H9 (cell line): ENCODE measurements around the gene SLC16A13. TPM values are rescaled to one million over a fixed set of nuclear protein-coding genes. Genes with fewer than 3 reads are reported as not detected.

Source experiments
- DNase-seq: peaks from one replicate; pipeline ENCODE4 v3.0.0-alpha.2; 2017
- H2AFZ ChIP-seq: one replicate; pipeline ENCODE4 v1.6.1; 2013; ENCODE audit warnings: mild to moderate bottlenecking, low read length, control low read depth, moderate library complexity
- H2AK5ac ChIP-seq: 2 replicates; pipeline ENCODE4 v1.6.1; 2013; ENCODE audit warnings: low read length, control low read depth, mixed read lengths; ENCODE audit not compliant: insufficient read length
- H2BK120ac ChIP-seq: one replicate; pipeline ENCODE4 v1.6.1; 2013; ENCODE audit warnings: low read depth, mild to moderate bottlenecking, low read length, control low read depth, inconsistent platforms; ENCODE audit not compliant: poor library complexity, severe bottlenecking
- H2BK12ac ChIP-seq: 2 replicates; pipeline ENCODE4 v1.6.1; 2013; ENCODE audit warnings: low read length, control low read depth, mixed read lengths, low read depth; ENCODE audit not compliant: insufficient read length
- H2BK15ac ChIP-seq: 2 replicates; pipeline ENCODE4 v1.6.1; 2013; ENCODE audit warnings: low read depth, low read length, control low read depth
- H2BK20ac ChIP-seq: one replicate; pipeline ENCODE4 v1.6.1; 2013; ENCODE audit warnings: low read depth, mild to moderate bottlenecking, low read length, control low read depth, inconsistent platforms; ENCODE audit not compliant: poor library complexity, severe bottlenecking
- H2BK5ac ChIP-seq: 2 replicates; pipeline ENCODE4 v1.6.1; 2013; ENCODE audit warnings: low read length, control low read depth, mixed read lengths; ENCODE audit not compliant: insufficient read length
- H3K14ac ChIP-seq: 2 replicates; pipeline ENCODE4 v1.6.1; 2013; ENCODE audit warnings: low read length, control low read depth; ENCODE audit not compliant: insufficient read depth
- H3K18ac ChIP-seq: 2 replicates; pipeline ENCODE4 v1.6.1; 2013; ENCODE audit warnings: low read depth, mild to moderate bottlenecking, mixed read lengths, low read length, control low read depth; ENCODE audit not compliant: insufficient read length
- H3K23ac ChIP-seq: 2 replicates; pipeline ENCODE4 v1.6.1; 2013; ENCODE audit warnings: low read length, control low read depth, mixed read lengths, low read depth; ENCODE audit not compliant: insufficient read length
- H3K23me2 ChIP-seq: 2 replicates; pipeline ENCODE4 v1.6.1; 2013; ENCODE audit warnings: low read depth, mild to moderate bottlenecking, mixed read lengths, low read length, control low read depth; ENCODE audit not compliant: insufficient read length, poor library complexity, severe bottlenecking
- H3K27ac ChIP-seq: 2 replicates; pipeline ENCODE4 v1.5.1; 2013; ENCODE audit warnings: low read length, control low read depth, mixed read lengths, low read depth; ENCODE audit not compliant: insufficient read length
- H3K27me3 ChIP-seq: 2 replicates; pipeline ENCODE4 v1.6.1; 2013; ENCODE audit warnings: low read length, control low read depth, inconsistent platforms; ENCODE audit not compliant: insufficient read depth
- H3K4ac ChIP-seq: 2 replicates; pipeline ENCODE4 v1.6.1; 2013; ENCODE audit warnings: low read depth, mild to moderate bottlenecking, control low read depth, inconsistent platforms, low read length, moderate library complexity
- H3K4me1 ChIP-seq: 2 replicates; pipeline ENCODE4 v1.6.1; 2013; ENCODE audit warnings: low read length, control low read depth, inconsistent platforms; ENCODE audit not compliant: insufficient read depth
- H3K4me2 ChIP-seq: 2 replicates; pipeline ENCODE4 v1.6.1; 2013; ENCODE audit warnings: low read length, control low read depth, mixed read lengths; ENCODE audit not compliant: insufficient read length, insufficient read depth
- H3K56ac ChIP-seq: 2 replicates; pipeline ENCODE4 v1.6.1; 2013; ENCODE audit warnings: low read depth, mild to moderate bottlenecking, mixed read lengths, low read length, control low read depth; ENCODE audit not compliant: insufficient read length
- H3K79me1 ChIP-seq: 2 replicates; pipeline ENCODE4 v1.6.1; 2013; ENCODE audit warnings: low read depth, mild to moderate bottlenecking, moderate library complexity, low read length, control low read depth, inconsistent platforms; ENCODE audit not compliant: insufficient read depth, poor library complexity, severe bottlenecking
- H3K79me2 ChIP-seq: 2 replicates; pipeline ENCODE4 v1.6.1; 2013; ENCODE audit warnings: low read length, control low read depth, inconsistent platforms; ENCODE audit not compliant: insufficient read depth
- H3K9ac ChIP-seq: 2 replicates; pipeline ENCODE4 v1.6.1; 2013; ENCODE audit warnings: low read length, control low read depth, mixed read lengths; ENCODE audit not compliant: insufficient read length; ENCODE audit errors: extremely low read depth
- H3K9me3 ChIP-seq: one replicate; pipeline ENCODE4 v1.6.1; 2013; ENCODE audit warnings: low read depth, low read length, inconsistent platforms; ENCODE audit not compliant: control insufficient read depth
- H3T11ph ChIP-seq: one replicate; pipeline ENCODE4 v1.6.1; 2013; ENCODE audit warnings: mild to moderate bottlenecking, low read length, control low read depth, inconsistent platforms
- H4K20me1 ChIP-seq: one replicate; pipeline ENCODE4 v1.6.1; 2013; ENCODE audit not compliant: control insufficient read depth, insufficient read length, insufficient read depth
- H4K5ac ChIP-seq: 2 replicates; pipeline ENCODE4 v1.6.1; 2013; ENCODE audit warnings: low read depth, mild to moderate bottlenecking, mixed read lengths, low read length, control low read depth; ENCODE audit not compliant: insufficient read length
- H4K8ac ChIP-seq: replicated peaks from 2 replicates; pipeline ENCODE4 v1.6.1; 2013; ENCODE audit warnings: low read length, control low read depth, mixed read lengths, low read depth; ENCODE audit not compliant: insufficient read length
- H4K91ac ChIP-seq: 2 replicates; pipeline ENCODE4 v1.6.1; 2013; ENCODE audit warnings: low read depth, mild to moderate bottlenecking, moderate library complexity, mixed read lengths, low read length, control low read depth; ENCODE audit not compliant: insufficient read length
- H3K27ac Mint-ChIP-seq, 3 experiments: 2 replicates in 2 of 3; 3 replicates in 1 of 3; pipeline ENCODE4 v1.8.0; 2020 to 2021; ENCODE audit warnings: mixed read lengths in 3 of 3, mild to moderate bottlenecking in 1 of 3, moderate library complexity in 1 of 3
- H3K27me3 Mint-ChIP-seq: 2 replicates; pipeline ENCODE4 v1.8.0; 2021; ENCODE audit warnings: low read depth, mild to moderate bottlenecking, moderate library complexity, mixed read lengths
- H3K36me3 Mint-ChIP-seq, 3 experiments: 2 replicates in 2 of 3; 3 replicates in 1 of 3; pipeline ENCODE4 v1.8.0; 2020 to 2021; ENCODE audit warnings: low read depth in 3 of 3, mixed read lengths in 3 of 3; ENCODE audit not compliant: insufficient read depth in 1 of 3
- H3K4me1 Mint-ChIP-seq, 2 experiments: 2 replicates each; pipeline ENCODE4 v1.8.0; 2020; ENCODE audit warnings: mixed read lengths in 2 of 2
- H3K4me3 Mint-ChIP-seq, 2 experiments: 2 replicates in 1 of 2; 3 replicates in 1 of 2; pipeline ENCODE4 v1.8.0; 2020 to 2021; ENCODE audit warnings: mild to moderate bottlenecking in 2 of 2, mixed read lengths in 2 of 2, moderate library complexity in 1 of 2
- H3K9me3 Mint-ChIP-seq, 2 experiments: 2 replicates in 1 of 2; 3 replicates in 1 of 2; pipeline ENCODE4 v1.8.0; 2020; ENCODE audit warnings: mild to moderate bottlenecking in 2 of 2, mixed read lengths in 2 of 2, moderate library complexity in 1 of 2
- CTCF ChIP-seq: fragments of 200-600 bp; sonication (generic); conservative IDR thresholded peaks from 3 replicates; pipeline ENCODE4 v1.8.0; 2021; ENCODE audit warnings: antibody characterized with exemption, mild to moderate bottlenecking
- WGBS: extraction: QIAGEN DNeasy Blood & Tissue Kit; methylation state at CpG from one replicate; pipeline ENCODE4 v1.1.7; 2013; ENCODE audit warnings: missing lambda C conversion rate, low lambda C conversion rate, mixed read lengths; ENCODE audit not compliant: insufficient read length; ENCODE audit errors: extremely low coverage; 5-methylcytosine and 5-hydroxymethylcytosine counted together
- total RNA-seq: library from RNA; stranded (reverse); gene quantifications from 2 replicates; pipeline ENCODE4 v1.2.1, GENCODE V29; 2021

SLC16A13 gene
- total RNA-seq, 1 experiment from 2014 or later: 6.1 TPM

GRCh38 chr17:7016418-7016817, 19.4 kb upstream of the SLC16A13 start:
- H2BK5ac ChIP-seq: no peak overlapping the region
- no peak overlapping the region for H4K8ac ChIP-seq
- WGBS: no CpG with 5 or more reads among the region's 3 CpGs
- H4K20me1 ChIP-seq: no peaks in the 10 kb centered on the region
- H2BK20ac ChIP-seq: no peak overlapping the region
- no peak overlapping the region for H3T11ph ChIP-seq
- no peak overlapping the region for H2BK12ac ChIP-seq
- H3K18ac ChIP-seq: no peak overlapping the region
- no peak overlapping the region for H3K4me2 ChIP-seq
- H3K36me3 Mint-ChIP-seq: peaks cover 2 to 22% (median 4%) of the 10 kb centered on the region in 3 experiments; a peak in 5 of 7 replicates
- DNase-seq: no peak
- H3K56ac ChIP-seq: no peak overlapping the region
- no peaks in the 10 kb centered on the region; a peak in 1 of 5 replicates for H3K9me3 Mint-ChIP-seq
- H3K9ac ChIP-seq: no peak overlapping the region
- H2BK120ac ChIP-seq: no peak overlapping the region
- TF ChIP-seq CTCF: no peak
- peaks cover 13% of the 10 kb centered on the region for H3K23me2 ChIP-seq
- H3K9me3 ChIP-seq: no peaks in the 10 kb centered on the region
- no peak overlapping the region for H2AFZ ChIP-seq
- no peaks in the 10 kb centered on the region; the same call in 1 of the 2 replicates for H3K79me2 ChIP-seq
- no peak overlapping the region for H2BK15ac ChIP-seq
- no peak overlapping the region for H3K27ac ChIP-seq
- no peak overlapping the region for H4K5ac ChIP-seq
- H3K27me3 Mint-ChIP-seq: peaks cover 14% of the 10 kb centered on the region
- no peak overlapping the region for H3K23ac ChIP-seq
- no peak overlapping the region for H3K27ac Mint-ChIP-seq
- no peak overlapping the region for H3K14ac ChIP-seq
- H2AK5ac ChIP-seq: no peak overlapping the region
- H4K91ac ChIP-seq: no peak overlapping the region
- no peaks in the 10 kb centered on the region for H3K4me1 ChIP-seq
- no peaks in the 10 kb centered on the region; the same call in 1 of the 2 replicates for H3K27me3 ChIP-seq
- H3K4me3 Mint-ChIP-seq: peak overlapping the region in 1 of 2 experiments; percentile 87; a peak in 1 of 5 replicates
- no peak overlapping the region for H3K4ac ChIP-seq
- H3K79me1 ChIP-seq: peaks cover 2% of the 10 kb centered on the region
- H3K4me1 Mint-ChIP-seq: peaks cover 28 to 62% of the 10 kb centered on the region in 2 experiments
